H1 (cell line): ENCODE results near the gene TRIM46. TPM values are rescaled to one million over a fixed set of nuclear protein-coding genes. Genes with fewer than 3 reads are reported as not detected.
A peak's percentile ranks its signal among the peaks of the same experiment; 100 is the strongest.

Experiments
- CTCF ChIA-PET: fragments of 300-600 bp; sonication (Branson Sonifier 250); formaldehyde crosslinking; loops from one replicate; lab custom pipeline; 2021; ENCODE audit not compliant: partially characterized antibody; lab: Charles Lee
- POLR2A ChIA-PET: fragments of 300-600 bp; sonication (Branson Sonifier 250); formaldehyde crosslinking; loops from one replicate; lab custom pipeline; 2021; ENCODE audit warnings: inconsistent platforms; ENCODE audit not compliant: partially characterized antibody; lab: Charles Lee
- DNase-seq, 2 experiments: peaks; one replicate each; pipeline versions ENCODE4 v3.0.0 to v3.0.0-alpha.2; 2010 to 2022; ENCODE audit warnings: low spot score in 2 of 2, low read depth in 1 of 2, mixed read lengths in 1 of 2
- FAIRE-seq: peaks from 2 replicates; lab custom pipeline; 2011; peaks lifted over from hg19 to GRCh38; lab: Jason Lieb, UNC
- H2AFZ ChIP-seq: 2 replicates; pipeline ENCODE4 v1.8.1; 2012; ENCODE audit warnings: low read length, inconsistent platforms
- H2AK5ac ChIP-seq: 2 replicates; pipeline ENCODE4 v1.6.1; 2013; ENCODE audit warnings: low read depth, low read length
- H2BK120ac ChIP-seq: replicated peaks from 2 replicates; pipeline ENCODE3; 2013; ENCODE audit warnings: low read depth, low read length, inconsistent platforms
- H2BK12ac ChIP-seq: 2 replicates; pipeline ENCODE4 v1.6.1; 2013; ENCODE audit warnings: low read depth, low read length
- H2BK15ac ChIP-seq: 2 replicates; pipeline ENCODE4 v1.6.1; 2013; ENCODE audit warnings: low read length
- H2BK20ac ChIP-seq: 2 replicates; pipeline ENCODE4 v1.6.1; 2013; ENCODE audit warnings: low read length
- H2BK5ac ChIP-seq: 2 replicates; pipeline ENCODE4 v1.6.1; 2013; ENCODE audit warnings: low read depth, low read length
- H3K14ac ChIP-seq: 2 replicates; pipeline ENCODE4 v1.6.1; 2013; ENCODE audit warnings: inconsistent platforms; ENCODE audit not compliant: insufficient read length
- H3K18ac ChIP-seq: 2 replicates; pipeline ENCODE4 v1.6.1; 2013; ENCODE audit warnings: low read length; ENCODE audit errors: extremely low read depth
- H3K23ac ChIP-seq: 2 replicates; pipeline ENCODE4 v1.6.1; 2013; ENCODE audit warnings: inconsistent platforms; ENCODE audit not compliant: insufficient read length
- H3K23me2 ChIP-seq: 2 replicates; pipeline ENCODE4 v1.6.1; 2013; ENCODE audit warnings: low read depth, low read length
- H3K27ac ChIP-seq: 2 replicates; pipeline ENCODE4 v1.6.1; 2011; ENCODE audit warnings: low read depth, low read length, inconsistent platforms
- H3K27me3 ChIP-seq, 4 experiments: replicated peaks in 1 of 4; 1 replicate in 1 of 4; 2 replicates in 3 of 4; pipeline versions ENCODE4 v1.6.1 to v1.8.1; 2011 to 2013; ENCODE audit warnings: low read length in 3 of 4, mild to moderate bottlenecking in 3 of 4, inconsistent platforms in 2 of 4, mixed read lengths in 2 of 4, moderate library complexity in 1 of 4; ENCODE audit not compliant: control insufficient read depth in 3 of 4, insufficient read depth in 3 of 4; ENCODE audit errors: extremely low read depth in 1 of 4
- H3K36me3 ChIP-seq, 4 experiments: 2 replicates each; pipeline versions ENCODE4 v1.6.1 to v1.8.1; 2011 to 2013; ENCODE audit warnings: mild to moderate bottlenecking in 4 of 4, low read length in 3 of 4, moderate library complexity in 2 of 4, control low read depth in 1 of 4, inconsistent platforms in 1 of 4; ENCODE audit not compliant: insufficient read depth in 4 of 4, control insufficient read depth in 2 of 4
- H3K4ac ChIP-seq: replicated peaks from 2 replicates; pipeline ENCODE3; 2013; ENCODE audit warnings: low read length, low read depth, mixed read lengths, inconsistent platforms; ENCODE audit not compliant: insufficient read length
- H3K4me1 ChIP-seq, 4 experiments: replicated peaks in 1 of 4; 1 replicate in 1 of 4; 2 replicates in 3 of 4; pipeline versions ENCODE4 v1.6.1 to v1.8.1; 2011 to 2013; ENCODE audit warnings: low read length in 3 of 4, inconsistent platforms in 2 of 4, mixed read lengths in 1 of 4; ENCODE audit not compliant: insufficient read depth in 4 of 4, control insufficient read depth in 3 of 4
- H3K4me2 ChIP-seq, 2 experiments: 2 replicates each; pipeline versions ENCODE4 v1.6.1 to v1.8.1; 2011 to 2013; ENCODE audit warnings: low read depth in 2 of 2, low read length in 2 of 2, control low read depth in 1 of 2, inconsistent platforms in 1 of 2, mild to moderate bottlenecking in 1 of 2; ENCODE audit not compliant: insufficient read depth in 1 of 2
- H3K4me3 ChIP-seq, 4 experiments: fragments of 200-600, 300-600 bp in 1 of 4; sonication (generic), shearing (Covaris generic), sonication (Bioruptor Twin) in 1 of 4; 2 replicates each; pipeline versions ENCODE4 v1.5.1 to v1.8.1; 2011 to 2016; ENCODE audit warnings: low read length in 4 of 4, low read depth in 3 of 4, control low read depth in 2 of 4, inconsistent platforms in 2 of 4, mild to moderate bottlenecking in 2 of 4, mixed read lengths in 1 of 4, moderate library complexity in 1 of 4; ENCODE audit not compliant: insufficient read depth in 2 of 4; ENCODE audit errors: extremely low read depth in 1 of 4
- H3K56ac ChIP-seq: replicated peaks from 2 replicates; pipeline ENCODE3; 2013; ENCODE audit warnings: low read depth, mild to moderate bottlenecking, mixed read lengths, low read length, inconsistent platforms; ENCODE audit not compliant: insufficient read length
- H3K79me1 ChIP-seq: 2 replicates; pipeline ENCODE4 v1.6.1; 2013; ENCODE audit warnings: low read depth, low read length, control low read depth
- H3K79me2 ChIP-seq, 2 experiments: 2 replicates each; pipeline versions ENCODE4 v1.6.1 to v1.8.1; 2012 to 2013; ENCODE audit warnings: low read length in 2 of 2, mild to moderate bottlenecking in 2 of 2, inconsistent platforms in 1 of 2; ENCODE audit not compliant: insufficient read depth in 2 of 2, control insufficient read depth in 1 of 2
- H3K9ac ChIP-seq, 4 experiments: replicated peaks in 1 of 4; 1 replicate in 1 of 4; 2 replicates in 3 of 4; pipeline versions ENCODE4 v1.6.1 to v1.8.1; 2011 to 2013; ENCODE audit warnings: low read depth in 3 of 4, low read length in 3 of 4, control low read depth in 2 of 4, mild to moderate bottlenecking in 2 of 4, moderate library complexity in 2 of 4, inconsistent platforms in 1 of 4; ENCODE audit errors: extremely low read depth in 1 of 4
- H3K9me3 ChIP-seq, 2 experiments: 2 replicates each; pipeline versions ENCODE4 v1.6.1 to v1.8.1; 2012 to 2013; ENCODE audit warnings: mild to moderate bottlenecking in 2 of 2, moderate library complexity in 2 of 2, control low read depth in 1 of 2, inconsistent platforms in 1 of 2, low read depth in 1 of 2, low read length in 1 of 2, mixed read lengths in 1 of 2; ENCODE audit not compliant: insufficient read depth in 2 of 2
- H4K20me1 ChIP-seq, 2 experiments: replicated peaks in 1 of 2; 2 replicates each; pipeline versions ENCODE3 to v1.8.1; 2011 to 2013; ENCODE audit warnings: inconsistent platforms in 2 of 2, low read length in 2 of 2, mild to moderate bottlenecking in 1 of 2; ENCODE audit not compliant: insufficient read depth in 2 of 2, control insufficient read depth in 1 of 2
- H4K5ac ChIP-seq: 2 replicates; pipeline ENCODE4 v1.6.1; 2013; ENCODE audit warnings: low read length, low read depth, mixed read lengths, inconsistent platforms; ENCODE audit not compliant: insufficient read length
- H4K8ac ChIP-seq: 2 replicates; pipeline ENCODE4 v1.8.0; 2013; ENCODE audit warnings: mild to moderate bottlenecking, moderate library complexity, low read length, inconsistent platforms; ENCODE audit not compliant: insufficient read depth; ENCODE audit errors: extremely low read depth
- H4K91ac ChIP-seq: replicated peaks from 2 replicates; pipeline ENCODE3; 2013; ENCODE audit warnings: low read length, mixed read lengths, inconsistent platforms; ENCODE audit not compliant: insufficient read length
- ASH2L ChIP-seq: fragments of 200-600, 300-600 bp; sonication (generic); IDR thresholded peaks from one replicate; pipeline ENCODE4 v1.7.1; 2017; ENCODE audit warnings: low read length
- CHD2 ChIP-seq: IDR thresholded peaks from 2 replicates; pipeline ENCODE4 v1.6.1; 2012; ENCODE audit warnings: low read length, improper control_type of control experiment
- CREB1 ChIP-seq: IDR thresholded peaks from 2 replicates; pipeline ENCODE4 v1.6.1; 2012; ENCODE audit warnings: inconsistent platforms
- EZH2 ChIP-seq: fragments of 200-600 bp; sonication (generic); IDR thresholded peaks from 2 replicates; pipeline ENCODE4 v1.7.1; 2012; ENCODE audit warnings: low read depth, mild to moderate bottlenecking, moderate library complexity, low read length, inconsistent platforms; ENCODE audit not compliant: severe bottlenecking
- SP2 ChIP-seq: IDR thresholded peaks from 2 replicates; pipeline ENCODE4 v1.6.1; 2012; ENCODE audit warnings: mild to moderate bottlenecking, low read length, inconsistent platforms
- TAF1 ChIP-seq: IDR thresholded peaks from 2 replicates; pipeline ENCODE4 v1.6.1; 2011; ENCODE audit warnings: mild to moderate bottlenecking, low read depth, low read length
- WGBS, 2 experiments: shearing (Covaris generic) in 1 of 2; methylation state at CpG; one replicate each; pipeline versions ENCODE4 v1.1.6 to v1.1.7; 2013 to 2015; ENCODE audit warnings: low lambda C conversion rate in 2 of 2, mixed read lengths in 2 of 2, inconsistent platforms in 1 of 2, low coverage in 1 of 2, missing lambda C conversion rate in 1 of 2; ENCODE audit not compliant: insufficient replicate concordance in 2 of 2, insufficient coverage in 1 of 2, insufficient read length in 1 of 2; ENCODE audit errors: extremely low coverage in 1 of 2, missing lambda C conversion rate in 1 of 2; 5-methylcytosine and 5-hydroxymethylcytosine counted together
- polyA plus RNA-seq, 7 experiments: library from polyadenylated mRNA; depleted of rRNA in 3 of 7; stranded (reverse) in 5 of 7; unstranded in 2 of 7; fragments of >200 nt in 5 of 7; fragments of 200-250 nt in 2 of 7; gene quantifications; 1 replicate in 5 of 7; 2 replicates in 1 of 7; 4 replicates in 1 of 7; pipeline versions ENCODE4 v1.2.1 to v1.2.3, GENCODE V29; 2011 to 2013; ENCODE audit warnings: missing spikeins in 2 of 7, mixed read lengths in 2 of 7
- total RNA-seq: library from RNA; stranded (reverse); fragmentation: NEBNext Ultra II Directional; extraction: Animal tissue kit (Norgen Biotek cat#: 25700); gene quantifications from 2 replicates; pipeline ENCODE4 v1.2.1, GENCODE V29; 2021

TRIM46 gene
- total and polyA plus RNA-seq, 2 of the 8 experiments (the other 6 are each of a cell fraction or from before 2014, with no cell fraction given) = 15.5 to 21.6 TPM

DNA sequence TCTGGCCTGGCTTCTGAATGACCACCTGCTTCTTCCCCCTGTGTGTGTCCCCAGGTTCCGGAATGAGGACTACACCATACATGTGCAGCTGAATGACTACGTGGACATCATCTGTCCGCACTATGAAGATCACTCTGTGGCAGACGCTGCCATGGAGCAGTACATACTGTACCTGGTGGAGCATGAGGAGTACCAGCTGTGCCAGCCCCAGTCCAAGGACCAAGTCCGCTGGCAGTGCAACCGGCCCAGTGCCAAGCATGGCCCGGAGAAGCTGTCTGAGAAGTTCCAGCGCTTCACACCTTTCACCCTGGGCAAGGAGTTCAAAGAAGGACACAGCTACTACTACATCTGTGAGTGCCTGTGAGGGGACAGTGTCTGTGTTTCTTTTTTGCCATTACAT, 42.4 kb upstream of the TRIM46 start:
- no peak overlapping the region for H3K18ac ChIP-seq

More for the DNA sequence above, 42.4 kb upstream of the TRIM46 start:
- H3K79me2 ChIP-seq = no peaks in the 10 kb centered on the region
- no peaks in the 10 kb centered on the region for H3K79me1 ChIP-seq
- no peak overlapping the region for H2AFZ ChIP-seq
- no peaks in the 10 kb centered on the region for H3K9me3 ChIP-seq
- H3K4me1 ChIP-seq = peaks cover 16 to 52% (median 29%) of the 10 kb centered on the region in 4 experiments
- no peak overlapping the region for H3K27ac ChIP-seq
- H3K14ac ChIP-seq = no peak overlapping the region
- no peak overlapping the region for H3K23ac ChIP-seq
- POLR2A ChIA-PET = interaction anchor here (0.8 to 2.3 kb wide), 3 partner anchors 10 to 63 kb away, joined by 4 to 11 read pairs (median 4); no protein-coding TSS in a partner anchor
- H3K4me3 ChIP-seq = no peak overlapping the region
- TF ChIP-seq SP2 (no peak), CREB1 (no peak), ASH2L (no peak), CHD2 (no peak), EZH2 (no peak), TAF1 (no peak)
- TF ChIP-seq, all 59 proteins: peak for 0
- no peak overlapping the region; the same call in 1 of the 2 replicates for H2BK20ac ChIP-seq
- H2BK12ac ChIP-seq = 0 out of 2 replicates have a peak overlapping the region, but pooled peaks have one; percentile 75
- no peak overlapping the region for H2BK5ac ChIP-seq
- no peak for FAIRE-seq
- no peak overlapping the region for H4K8ac ChIP-seq
- 90% methylated on average over 8 of the region's 8 CpGs; no CpG with 5 or more reads in 1 of the 2 experiments for whole genome bisulfite sequencing, 2 experiments
- H3K4me2 ChIP-seq = no peak overlapping the region; a peak in 1 of 4 replicates
- H3K4ac ChIP-seq = no peak overlapping the region
- H4K20me1 ChIP-seq = no peaks in the 10 kb centered on the region
- peaks cover 16 to 29% (median 24%) of the 10 kb centered on the region in 4 experiments for H3K27me3 ChIP-seq
- no peak overlapping the region for H4K91ac ChIP-seq
- H2BK120ac ChIP-seq = no peak overlapping the region
- H2AK5ac ChIP-seq = no peak overlapping the region
- no peak overlapping the region; a peak in 1 of 7 replicates for H3K9ac ChIP-seq
- no peak for DNase-seq
- peaks cover 0 to 4% (median under 1%) of the 10 kb centered on the region in 4 experiments; a peak in 2 of 8 replicates for H3K36me3 ChIP-seq
- H3K23me2 ChIP-seq = peaks cover 29% of the 10 kb centered on the region
- H3K56ac ChIP-seq = no peak overlapping the region
- CTCF ChIA-PET = interaction anchor here (0.8 to 14.2 kb wide), 7 partner anchors 13 to 75 kb away, joined by 3 to 187 read pairs (median 5); partner anchors contain the start of genes KRTCAP2 and TRIM46
- no peak overlapping the region for H4K5ac ChIP-seq
- 0 out of 2 replicates have a peak overlapping the region, but pooled peaks have one; percentile 37 for H2BK15ac ChIP-seq
